Measurements from ENCODE around the gene TTLL5. TPM values are rescaled to one million over a fixed set of nuclear protein-coding genes. Genes with fewer than 3 reads are reported as not detected.

The TTLL5 gene
- total and polyA plus RNA-seq, 9 of the 15 experiments (the other 6 are each of a cell fraction or from before 2014, with no cell fraction given): 4.1 to 18.9 (median 12.6) TPM

DNA sequence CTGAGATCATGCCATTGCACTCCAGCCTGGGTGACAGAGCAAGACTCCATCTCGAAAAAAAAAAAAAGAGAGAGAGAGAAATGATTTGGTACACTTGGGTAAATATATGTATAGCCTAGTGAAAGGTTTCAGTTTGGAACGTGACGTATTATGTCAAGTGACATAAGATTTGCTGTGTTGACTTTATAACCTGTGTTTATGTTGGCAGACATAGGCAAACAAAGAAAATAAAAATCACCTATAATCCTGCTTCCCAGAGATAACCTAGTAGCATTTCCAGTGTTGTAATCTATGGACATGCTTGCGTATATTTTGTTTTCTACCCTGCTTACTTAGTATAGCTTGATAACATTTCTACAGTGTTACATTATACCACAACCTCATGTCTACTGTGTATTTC is 17.1 kb upstream of the TTLL5 start (continued):
- TF ChIP-seq RBBP5 (IDR thresholded peaks at IDR 0.05; ENCODE audit: borderline replicate concordance, insufficient read depth, low read length, poor library complexity, severe bottlenecking) (no peak), MAFK (IDR thresholded peaks at IDR 0.05; ENCODE audit: low read length) (no peak), EZH2 (IDR thresholded peaks at IDR 0.05; ENCODE audit: borderline replicate concordance, low read depth, low read length) (no peak)
- TF ChIP-seq, protein P1, sequence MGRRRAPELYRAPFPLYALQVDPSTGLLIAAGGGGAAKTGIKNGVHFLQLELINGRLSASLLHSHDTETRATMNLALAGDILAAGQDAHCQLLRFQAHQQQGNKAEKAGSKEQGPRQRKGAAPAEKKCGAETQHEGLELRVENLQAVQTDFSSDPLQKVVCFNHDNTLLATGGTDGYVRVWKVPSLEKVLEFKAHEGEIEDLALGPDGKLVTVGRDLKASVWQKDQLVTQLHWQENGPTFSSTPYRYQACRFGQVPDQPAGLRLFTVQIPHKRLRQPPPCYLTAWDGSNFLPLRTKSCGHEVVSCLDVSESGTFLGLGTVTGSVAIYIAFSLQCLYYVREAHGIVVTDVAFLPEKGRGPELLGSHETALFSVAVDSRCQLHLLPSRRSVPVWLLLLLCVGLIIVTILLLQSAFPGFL (CRISPR knock-in tag; IDR thresholded peaks at IDR 0.05): no peak

DNA sequence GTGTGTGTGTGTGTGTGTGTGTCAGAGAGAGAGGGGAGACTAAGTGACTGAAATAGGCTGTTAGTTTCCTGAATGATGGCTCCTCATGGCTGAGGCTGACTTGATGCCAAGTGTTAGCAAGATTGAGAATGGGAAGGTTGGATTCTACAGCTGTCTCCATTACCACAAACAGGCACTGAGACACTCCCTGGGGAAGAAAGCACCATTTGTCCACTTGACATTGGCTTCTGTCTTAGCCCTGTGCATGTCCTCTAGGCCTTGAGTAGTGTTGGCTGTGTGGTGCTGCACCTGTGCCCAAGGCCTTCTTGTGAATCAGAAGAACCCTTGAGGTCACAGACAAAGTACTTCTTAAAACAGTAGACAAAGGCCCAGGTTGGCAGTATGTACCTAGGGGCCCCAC is 16.0 kb upstream of the TTLL5 start:
- Histone ChIP-seq H3K9me1 (ENCODE audit: control insufficient read depth, insufficient read depth, low read length) (no peaks in the 10 kb centered on the region), H3K4me2 (ENCODE audit: insufficient read depth, low read length) (no peak overlapping the region), H3K27me3 (ENCODE audit: control insufficient read depth in 2 of 2, insufficient read depth in 2 of 2, low read length in 2 of 2) (peaks cover 0 to 6% of the 10 kb centered on the region in 2 experiments; a peak in 2 of 5 replicates), H3K4me3 (no peak overlapping the region), H2AFZ (ENCODE audit: low read depth, low read length) (no peak overlapping the region), H3K9ac (ENCODE audit: insufficient read depth in 1 of 2, low read depth in 2 of 2, low read length in 2 of 2) (no peak overlapping the region), H3K9me3 (replicated peaks; ENCODE audit: control insufficient read depth, insufficient read depth, low read depth, low read length) (no peaks in the 10 kb centered on the region), H4K20me1 (replicated peaks; ENCODE audit: control insufficient read depth, insufficient read depth, low read length) (no peaks in the 10 kb centered on the region), H3K27ac (ENCODE audit: extremely low read depth, low read depth, low read length) (no peak overlapping the region), H3K4me1 (replicated peaks in 1 of 2; ENCODE audit: control insufficient read depth in 2 of 2, insufficient read depth in 2 of 2, low read length in 2 of 2) (peaks cover 0 to 5% of the 10 kb centered on the region in 2 experiments; a peak in 2 of 5 replicates), H3K79me2 (ENCODE audit: control insufficient read depth, insufficient read depth, low read length) (no peaks in the 10 kb centered on the region), H3K36me3 (ENCODE audit: control insufficient read depth, insufficient read depth, low read length) (peaks cover 5% of the 10 kb centered on the region; the same call in 1 of the 3 replicates)
- DNase-seq (ENCODE audit: extremely low read depth in 1 of 4, low spot score in 3 of 4) (no peak), ATAC-seq (no peak), FAIRE-seq (no peak)
- in situ Hi-C loops (cut with MboI) (no loop called here), intact Hi-C loops (cut with micrococcal nuclease) (no loop called here)
- BruUV-seq (replicated peaks): no TSS peak
- ChIA-PET CTCF (ENCODE audit: low intra/inter-chr PET ratio) (no interaction called here), POLR2A (no interaction called here)
- TF ChIP-seq SIX5 (IDR thresholded peaks at IDR 0.05; ENCODE audit: borderline replicate concordance in 1 of 2, insufficient read depth in 1 of 2, low read depth in 1 of 2, low read length in 2 of 2): no peak
- no peak for TF ChIP-seq TAF15 (IDR thresholded peaks at IDR 0.05; ENCODE audit: low read depth, low read length)
- TF ChIP-seq ZNF217 (CRISPR knock-in tag; IDR thresholded peaks at IDR 0.05): no peak
- TF ChIP-seq BRD9 (IDR thresholded peaks at IDR 0.05; ENCODE audit: low read depth, partially characterized antibody): no peak
- no peak for TF ChIP-seq PTBP1 (IDR thresholded peaks at IDR 0.05; ENCODE audit: low read depth, low read length)
- no peak for TF ChIP-seq TEAD1 (CRISPR knock-in tag; IDR thresholded peaks at IDR 0.05)
- TF ChIP-seq PHB2 (IDR thresholded peaks at IDR 0.05; ENCODE audit: low read depth): no peak
- no peak for TF ChIP-seq BMI1 (IDR thresholded peaks at IDR 0.05; ENCODE audit: low read length)
- no peak for TF ChIP-seq HSF4 (CRISPR knock-in tag; IDR thresholded peaks at IDR 0.05; ENCODE audit: borderline replicate concordance)
- no peak for TF ChIP-seq TRIM28 (IDR thresholded peaks at IDR 0.05)
- TF ChIP-seq CBFB (CRISPR knock-in tag; IDR thresholded peaks at IDR 0.05): no peak
- TF ChIP-seq, protein P2, sequence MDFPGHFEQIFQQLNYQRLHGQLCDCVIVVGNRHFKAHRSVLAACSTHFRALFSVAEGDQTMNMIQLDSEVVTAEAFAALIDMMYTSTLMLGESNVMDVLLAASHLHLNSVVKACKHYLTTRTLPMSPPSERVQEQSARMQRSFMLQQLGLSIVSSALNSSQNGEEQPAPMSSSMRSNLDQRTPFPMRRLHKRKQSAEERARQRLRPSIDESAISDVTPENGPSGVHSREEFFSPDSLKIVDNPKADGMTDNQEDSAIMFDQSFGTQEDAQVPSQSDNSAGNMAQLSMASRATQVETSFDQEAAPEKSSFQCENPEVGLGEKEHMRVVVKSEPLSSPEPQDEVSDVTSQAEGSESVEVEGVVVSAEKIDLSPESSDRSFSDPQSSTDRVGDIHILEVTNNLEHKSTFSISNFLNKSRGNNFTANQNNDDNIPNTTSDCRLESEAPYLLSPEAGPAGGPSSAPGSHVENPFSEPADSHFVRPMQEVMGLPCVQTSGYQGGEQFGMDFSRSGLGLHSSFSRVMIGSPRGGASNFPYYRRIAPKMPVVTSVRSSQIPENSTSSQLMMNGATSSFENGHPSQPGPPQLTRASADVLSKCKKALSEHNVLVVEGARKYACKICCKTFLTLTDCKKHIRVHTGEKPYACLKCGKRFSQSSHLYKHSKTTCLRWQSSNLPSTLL (IDR thresholded peaks at IDR 0.05): no peak
- no peak for TF ChIP-seq GATAD2A (IDR thresholded peaks at IDR 0.05)
- TF ChIP-seq TBL1XR1 (IDR thresholded peaks at IDR 0.05; ENCODE audit: low read length in 2 of 2): no peak
- TF ChIP-seq NCOA4 (IDR thresholded peaks at IDR 0.05; ENCODE audit: partially characterized antibody): no peak
- TF ChIP-seq, protein P3, sequence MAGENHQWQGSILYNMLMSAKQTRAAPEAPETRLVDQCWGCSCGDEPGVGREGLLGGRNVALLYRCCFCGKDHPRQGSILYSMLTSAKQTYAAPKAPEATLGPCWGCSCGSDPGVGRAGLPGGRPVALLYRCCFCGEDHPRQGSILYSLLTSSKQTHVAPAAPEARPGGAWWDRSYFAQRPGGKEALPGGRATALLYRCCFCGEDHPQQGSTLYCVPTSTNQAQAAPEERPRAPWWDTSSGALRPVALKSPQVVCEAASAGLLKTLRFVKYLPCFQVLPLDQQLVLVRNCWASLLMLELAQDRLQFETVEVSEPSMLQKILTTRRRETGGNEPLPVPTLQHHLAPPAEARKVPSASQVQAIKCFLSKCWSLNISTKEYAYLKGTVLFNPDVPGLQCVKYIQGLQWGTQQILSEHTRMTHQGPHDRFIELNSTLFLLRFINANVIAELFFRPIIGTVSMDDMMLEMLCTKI (IDR thresholded peaks at IDR 0.05; ENCODE audit: partially characterized antibody): no peak
